B cell (primary cell): ENCODE results near the gene NUBP1.

Source experiments
- EZH2 ChIP-seq: IDR thresholded peaks from 2 replicates; pipeline ENCODE4 v1.6.1; 2012; ENCODE audit warnings: borderline replicate concordance, low read depth, mild to moderate bottlenecking, moderate library complexity, low read length; ENCODE audit not compliant: insufficient read depth, poor library complexity, severe bottlenecking
- TF ChIP-seq, protein P1 (sequence below): fragments of 200-600 bp; IDR thresholded peaks from one replicate; pipeline ENCODE4 v1.8.0; 2022; ENCODE audit warnings: antibody characterized with exemption, mild to moderate bottlenecking

DNA sequence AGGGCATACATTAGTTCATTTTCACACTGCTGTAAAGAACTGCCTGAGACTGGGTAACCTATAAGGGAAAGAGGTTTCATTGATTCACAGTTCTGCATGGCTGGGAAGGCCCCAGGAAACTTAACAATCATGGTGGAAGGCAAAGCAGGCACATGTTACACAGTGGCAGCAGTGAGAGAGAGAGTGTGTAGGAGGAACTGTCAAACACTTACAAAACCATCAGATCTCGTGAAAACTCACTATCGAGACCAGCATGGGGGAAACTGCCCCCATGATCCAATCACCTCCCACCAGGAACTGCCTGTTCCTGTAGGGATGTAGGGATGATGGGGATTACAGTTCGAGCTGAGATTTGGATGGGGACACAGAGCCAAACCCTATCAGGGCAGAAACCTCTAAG lies 17.2 kb downstream of the NUBP1 start:
- TF ChIP-seq, protein P1, sequence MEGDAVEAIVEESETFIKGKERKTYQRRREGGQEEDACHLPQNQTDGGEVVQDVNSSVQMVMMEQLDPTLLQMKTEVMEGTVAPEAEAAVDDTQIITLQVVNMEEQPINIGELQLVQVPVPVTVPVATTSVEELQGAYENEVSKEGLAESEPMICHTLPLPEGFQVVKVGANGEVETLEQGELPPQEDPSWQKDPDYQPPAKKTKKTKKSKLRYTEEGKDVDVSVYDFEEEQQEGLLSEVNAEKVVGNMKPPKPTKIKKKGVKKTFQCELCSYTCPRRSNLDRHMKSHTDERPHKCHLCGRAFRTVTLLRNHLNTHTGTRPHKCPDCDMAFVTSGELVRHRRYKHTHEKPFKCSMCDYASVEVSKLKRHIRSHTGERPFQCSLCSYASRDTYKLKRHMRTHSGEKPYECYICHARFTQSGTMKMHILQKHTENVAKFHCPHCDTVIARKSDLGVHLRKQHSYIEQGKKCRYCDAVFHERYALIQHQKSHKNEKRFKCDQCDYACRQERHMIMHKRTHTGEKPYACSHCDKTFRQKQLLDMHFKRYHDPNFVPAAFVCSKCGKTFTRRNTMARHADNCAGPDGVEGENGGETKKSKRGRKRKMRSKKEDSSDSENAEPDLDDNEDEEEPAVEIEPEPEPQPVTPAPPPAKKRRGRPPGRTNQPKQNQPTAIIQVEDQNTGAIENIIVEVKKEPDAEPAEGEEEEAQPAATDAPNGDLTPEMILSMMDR: no peak
- no peak for TF ChIP-seq EZH2
